GM19351 (cell line): ENCODE results near the gene NBPF20.
A peak's percentile ranks its signal among the peaks of the same experiment; 100 is the strongest.
"Not testable (repeated sequence)": the region's sequence is repeated elsewhere in the genome, so short reads cannot be mapped to it uniquely, and the experiment has no call there.

Source experiments
- ATAC-seq: cut with Tn5 transposase; IDR thresholded peaks from one replicate; pipeline ENCODE4 v1.9.1; 2021; ENCODE audit warnings: mild to moderate bottlenecking, moderate library complexity; ENCODE audit not compliant: unreplicated experiment

NBPF20 gene

DNA sequence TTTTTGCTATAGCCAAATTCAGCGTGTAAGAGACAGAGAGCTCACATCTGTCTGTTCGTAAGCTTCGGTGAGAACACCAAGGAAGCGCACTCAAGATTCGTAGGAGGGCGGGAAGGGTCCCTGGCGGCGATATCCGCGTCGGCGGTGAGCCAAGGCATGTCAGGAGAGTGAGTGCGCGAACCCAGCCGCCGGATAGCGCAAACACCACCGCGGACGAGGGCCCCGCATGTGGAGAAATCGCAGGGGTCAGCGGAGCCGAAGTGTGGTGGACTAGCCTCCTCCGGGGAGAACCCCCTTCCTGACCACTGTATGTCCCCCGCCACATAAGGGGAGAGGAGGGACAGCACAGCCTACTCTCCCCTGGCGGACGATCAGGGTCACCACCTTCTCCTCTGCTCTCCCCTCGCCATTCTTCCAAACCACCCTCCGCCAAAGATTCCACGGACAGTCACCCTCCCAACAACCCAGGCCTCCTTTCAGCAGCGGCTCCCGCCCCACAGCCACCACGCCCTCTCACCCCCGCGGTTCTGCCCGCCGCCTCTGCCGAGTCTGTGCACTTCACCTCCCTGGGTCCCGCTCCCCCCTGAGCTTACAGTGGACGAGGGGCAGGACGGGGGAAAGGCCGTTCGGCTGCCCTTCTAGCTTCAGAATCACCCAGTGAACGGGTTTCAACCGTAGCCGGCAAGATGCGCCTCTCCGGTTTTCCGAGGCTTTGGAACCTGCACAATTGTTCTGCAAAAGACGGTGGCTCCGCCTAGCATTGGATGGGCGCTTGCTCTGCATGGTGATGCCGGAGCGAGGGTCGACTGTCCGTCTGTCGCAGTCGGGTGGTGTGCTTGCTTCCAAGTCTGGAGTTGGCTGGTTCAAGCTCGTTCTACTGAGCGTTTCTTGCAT is 6.2 kb upstream of the NBPF20 start:
- not testable (repeated sequence) for ATAC-seq

GRCh38 chr1:145430830-145431229 is 5.4 kb upstream of the NBPF20 start:
- ATAC-seq: not testable (repeated sequence)

DNA sequence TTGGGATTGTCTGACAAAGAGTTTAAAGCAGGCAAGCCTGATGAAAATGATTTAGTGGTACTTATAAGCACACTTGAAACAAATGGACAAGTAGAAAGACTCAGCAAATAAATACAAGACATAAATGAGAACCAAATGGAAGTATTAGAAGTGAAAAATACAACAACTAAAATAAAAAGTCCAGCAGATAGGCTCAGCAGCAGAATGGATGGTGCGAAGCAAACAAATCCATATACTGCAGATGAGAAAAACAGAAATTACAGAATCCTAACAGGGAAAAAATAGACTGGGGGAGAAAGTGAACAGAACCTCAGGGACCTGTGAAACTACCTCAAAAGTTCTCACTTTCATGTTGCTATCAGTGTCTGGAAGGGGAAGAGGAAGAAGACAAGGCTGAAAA is 3.9 kb upstream of the NBPF20 start:
- ATAC-seq: not testable (repeated sequence)

DNA sequence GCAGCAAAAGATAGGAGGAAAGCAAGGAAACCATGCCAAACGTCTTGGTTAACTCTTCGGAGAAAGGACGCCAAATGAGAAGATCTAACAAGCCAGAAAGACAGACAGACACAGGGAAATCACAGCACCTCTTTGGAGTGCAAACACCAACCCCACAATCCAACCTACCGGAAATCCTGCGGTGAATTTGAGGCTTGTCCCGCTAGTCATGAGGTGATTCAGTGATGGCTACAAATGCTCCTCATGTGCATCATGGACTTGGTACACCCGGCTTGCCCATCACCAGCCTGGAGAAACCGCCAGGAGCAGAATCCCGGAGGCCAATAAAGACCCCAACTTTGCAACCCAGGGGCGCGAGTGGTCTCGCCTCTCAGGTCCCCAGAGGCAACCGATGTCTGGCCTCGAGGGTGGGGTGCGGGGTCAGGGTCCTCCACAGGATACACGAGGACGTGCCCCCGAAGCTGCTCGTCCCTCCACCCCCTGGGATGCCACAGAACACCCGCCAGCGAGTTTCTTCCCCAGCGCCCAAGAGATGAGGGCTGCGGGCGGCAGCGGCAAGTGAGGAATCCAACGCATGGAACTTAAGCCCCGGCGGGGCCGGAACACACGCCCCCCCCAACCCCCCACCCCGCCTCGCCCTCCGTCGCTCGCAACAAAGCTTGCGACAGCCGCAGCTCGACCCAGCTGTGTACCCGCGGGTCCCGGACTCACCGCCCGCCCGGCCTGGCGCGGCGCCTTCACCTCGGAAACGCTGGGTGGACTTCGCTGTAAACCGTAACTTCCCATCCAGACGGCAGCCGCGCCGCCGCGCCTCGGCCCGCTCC is 579 bp downstream of the NBPF20 start:
- ATAC-seq: peak; percentile 60

DNA sequence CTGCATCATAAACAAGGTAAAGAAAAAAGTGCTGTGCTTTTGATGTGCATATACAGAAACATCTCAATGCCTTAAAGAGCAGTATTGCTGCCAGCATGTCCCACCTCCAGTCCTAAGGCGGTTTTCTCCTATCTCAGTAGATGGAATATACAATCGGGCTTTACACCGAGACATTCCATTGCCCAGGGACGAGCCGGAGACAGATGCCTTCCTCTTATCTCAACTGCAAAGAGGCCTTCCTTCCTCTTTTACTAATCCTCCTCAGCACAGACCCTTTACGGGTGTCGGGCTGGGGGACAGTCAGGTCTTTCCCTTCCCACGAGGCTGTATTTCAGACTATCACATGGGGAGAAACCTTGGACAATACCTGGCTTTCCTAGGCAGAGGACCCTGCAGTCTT is 10.3 kb downstream of the NBPF20 start:
- not testable (repeated sequence) for ATAC-seq

DNA sequence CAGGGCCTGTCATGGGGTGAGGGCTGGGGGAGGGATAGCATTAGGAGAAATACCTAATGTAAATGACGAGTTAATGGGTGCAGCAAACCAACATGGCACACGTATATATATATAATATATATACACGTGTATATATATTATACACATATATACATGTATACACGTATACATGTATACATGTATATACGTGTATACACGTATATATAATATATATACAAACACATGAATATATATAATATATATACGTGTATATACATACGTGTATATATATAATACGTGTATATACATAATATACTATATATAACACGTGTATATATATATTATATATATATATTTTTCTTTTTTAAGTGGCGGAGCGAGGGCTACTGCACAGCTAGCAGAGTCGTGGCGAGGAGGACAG is 18.1 kb downstream of the NBPF20 start:
- ATAC-seq: not testable (repeated sequence)

DNA sequence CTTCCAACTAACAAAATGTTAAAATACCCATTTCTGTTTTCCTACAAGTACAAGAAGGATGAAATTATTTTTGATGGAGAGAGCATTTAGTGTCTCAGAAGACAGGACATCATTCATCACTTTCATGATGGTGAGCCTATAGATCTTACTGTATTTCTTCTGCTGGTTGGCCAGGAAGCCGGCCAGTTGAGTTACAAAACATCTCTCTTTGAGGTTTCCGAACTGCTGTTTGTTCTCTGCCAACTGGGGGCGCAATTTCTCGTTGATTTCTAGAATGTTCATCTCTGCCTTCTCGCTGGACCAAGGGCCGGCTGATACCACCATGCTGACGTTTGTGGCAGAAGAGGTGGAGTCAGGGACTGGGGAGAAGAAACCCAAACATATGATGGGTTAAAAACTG is 20.5 kb downstream of the NBPF20 start:
- ATAC-seq: not testable (repeated sequence)

DNA sequence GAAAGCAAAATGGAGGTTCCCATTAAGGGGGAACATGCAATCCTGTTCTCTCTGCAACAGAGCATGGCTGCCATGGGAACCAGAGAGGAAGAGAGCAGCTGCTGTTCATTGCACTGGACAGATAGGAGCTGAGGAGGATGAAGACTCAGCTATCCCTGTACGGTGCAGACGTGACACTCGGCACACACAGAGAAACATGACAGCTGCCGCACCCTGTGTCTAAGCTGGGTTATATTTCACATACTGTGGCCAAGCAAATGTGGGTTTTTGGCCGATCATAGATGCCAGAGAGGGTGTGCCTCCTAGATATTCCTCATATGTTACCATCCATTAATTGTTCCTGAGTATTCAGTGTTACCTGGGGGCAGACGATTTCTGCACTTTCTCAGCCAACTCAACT is 24.7 kb downstream of the NBPF20 start:
- not testable (repeated sequence) for ATAC-seq
